Suprapubic skin (tissue), 3 donors: Measurements from ENCODE around the gene CELA2A.

Experiments used
- CTCF ChIP-seq, 2 donors: fragments of 200-600 bp in 1 of 2; fragments of 450-650 bp in 1 of 2; sonication (generic) in 1 of 2; IDR thresholded peaks; one replicate each; pipeline ENCODE4 v1.5.1; 2016 to 2019; ENCODE audit warnings: antibody characterized with exemption in 2 of 2, mild to moderate bottlenecking in 1 of 2, moderate library complexity in 1 of 2
- POLR2A ChIP-seq, 2 donors: fragments of 450-650 bp; IDR thresholded peaks; one replicate each; pipeline ENCODE4 v1.6.1; 2017; ENCODE audit warnings: antibody characterized with exemption in 2 of 2, mild to moderate bottlenecking in 2 of 2, moderate library complexity in 2 of 2

- TF ChIP-seq POLR2A (IDR thresholded peaks at IDR 0.05) (no peak), CTCF (IDR thresholded peaks at IDR 0.05) (no peak)
Measured at GRCh38 chr1:15460708-15461095, 4.2 kb downstream of the CELA2A start.
